ENCODE results near the gene SLC27A5. TPM values are rescaled to one million over a fixed set of nuclear protein-coding genes. Genes with fewer than 3 reads are reported as not detected.

The SLC27A5 gene
- total and polyA plus RNA-seq, 2 donors (not counting 3 experiments of a cell fraction or from before 2014, with no cell fraction given), result 7.1 to 16.0 TPM

- Histone ChIP-seq H2AFZ (ENCODE audit: low read depth, low read length) (no peak within 1 kb of the TSS), H3K4me2 (ENCODE audit: insufficient read depth, low read length) (peak within 1 kb of the TSS; percentile 72), H3K79me2 (ENCODE audit: control insufficient read depth, insufficient read depth, low read length) (peaks cover 23% of the 10 kb centered on the region), H3K9me3 (replicated peaks; ENCODE audit: control insufficient read depth, insufficient read depth, low read length) (no peaks in the 10 kb centered on the region), H3K9me1 (replicated peaks; ENCODE audit: control insufficient read depth, extremely low read depth, insufficient read depth, low read length) (no peaks in the 10 kb centered on the region), H3K27ac (ENCODE audit: insufficient read depth, low read depth, low read length) (peak within 1 kb of the TSS; percentile 54), H4K20me1 (replicated peaks; ENCODE audit: control insufficient read depth, extremely low read depth, insufficient read depth, low read length) (no peaks in the 10 kb centered on the region), H3K27me3 (ENCODE audit: control insufficient read depth in 2 of 2, insufficient read depth in 2 of 2, low read length in 2 of 2) (no peaks in the 10 kb centered on the region), H3K36me3 (ENCODE audit: control insufficient read depth in 2 of 2, extremely low read depth in 1 of 2, insufficient read depth in 2 of 2, low read length in 2 of 2) (peaks cover 14 to 35% of the 10 kb centered on the region in 2 experiments), H3K9ac (replicated peaks; ENCODE audit: extremely low read depth, insufficient read depth, low read length) (peak within 1 kb of the TSS; percentile 66), H3K4me3 (replicated peaks in 1 of 3; ENCODE audit: insufficient read depth in 1 of 3, low read depth in 1 of 3, low read length in 3 of 3) (peak within 1 kb of the TSS; percentile 35 to 62 (median 49)), H3K4me1 (ENCODE audit: control insufficient read depth, extremely low read depth, insufficient read depth, low read length) (peaks cover 31% of the 10 kb centered on the region)
- POLR2A ChIA-PET, result interaction anchor here (0.8 to 3.1 kb wide), 3 partner anchors 11 to 41 kb away, joined by 4 to 17 read pairs (median 4); partner anchors contain the start of gene TRIM28
- TF ChIP-seq POLR2A (IDR thresholded peaks at IDR 0.05; ENCODE audit: low read depth, low read length) (peak; percentile 94), MYC (IDR thresholded peaks at IDR 0.05; ENCODE audit: low read depth, low read length) (no peak), FOS (IDR thresholded peaks at IDR 0.05; ENCODE audit: borderline replicate concordance, insufficient read depth, low read length) (no peak), GATA2 (IDR thresholded peaks at IDR 0.05; ENCODE audit: insufficient read depth, insufficient read length, low read depth, low read length) (no peak), POLR2AphosphoS5 (IDR thresholded peaks at IDR 0.05; ENCODE audit: insufficient read depth, low read depth, low read length) (peak; percentile 99), CTCF (IDR thresholded peaks at IDR 0.05; ENCODE audit: extremely low read depth in 1 of 2, insufficient read depth in 1 of 2, low read depth in 1 of 2, low read length in 2 of 2) (no peak), JUN (IDR thresholded peaks at IDR 0.05; ENCODE audit: borderline replicate concordance, insufficient read depth, insufficient read length, low read depth) (no peak), MAX (IDR thresholded peaks at IDR 0.05; ENCODE audit: insufficient read depth, insufficient read length) (peak; percentile 32), EZH2 (IDR thresholded peaks at IDR 0.05; ENCODE audit: borderline replicate concordance, low read depth, low read length, severe bottlenecking) (no peak)
- BruUV-seq (replicated peaks), result TSS peak; percentile 53
- CTCF ChIA-PET, result interaction anchor here (0.9 to 3.7 kb wide), 7 partner anchors 10 to 41 kb away, joined by 3 to 60 read pairs (median 9); partner anchors contain the start of genes MZF1 and ZBTB45
- FAIRE-seq (peak; percentile 93), DNase-seq (ENCODE audit: low read depth, low spot score) (peak; percentile 97)
- intact Hi-C loops (cut with micrococcal nuclease), result loop anchor here (1.0 kb wide), 2 partner anchors 10 to 35 kb away; partner anchors contain the start of genes TRIM28 and ZBTB45
- dilution Hi-C loops (cut with MboI; ENCODE audit: extremely low pct_ligation_motif_present, low sequenced_read_pairs), result no loop called here
These were observed 42.9 kb upstream of the SLC27A5 start, which contains the start of gene CHMP2A for GRCh38 chr19:58554494-58555368. TSS of gene CHMP2A (minus strand) at chr19:58555105. CDS start at chr19:58554212, 893 bp downstream.

Data from endothelial cell of umbilical vein (primary cell).